ENCODE measurements around the gene TC2N. TPM values are rescaled to one million over a fixed set of nuclear protein-coding genes. Genes with fewer than 3 reads are reported as not detected.

The TC2N gene
- polyA plus RNA-seq, 3 donors: 0.24 to 0.55 TPM; not detected in 1

DNA sequence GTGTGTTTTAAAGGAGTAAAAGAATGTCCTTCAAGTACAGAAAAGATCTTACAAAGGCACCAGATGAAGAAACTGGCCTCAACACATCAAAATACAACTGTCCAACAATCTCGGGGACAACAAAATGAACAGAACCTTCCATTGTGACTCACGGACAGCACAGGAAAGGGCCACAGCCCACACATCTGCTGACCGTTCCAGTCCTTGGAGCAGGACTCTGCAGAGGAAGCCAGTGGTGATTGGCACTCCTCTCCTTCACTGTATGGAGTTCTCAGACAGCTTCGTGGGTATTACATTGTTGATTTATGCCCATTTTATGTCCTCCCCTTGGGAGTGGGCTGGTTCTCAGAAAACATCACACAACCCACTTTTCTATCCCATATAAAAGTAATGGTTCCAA, 32.5 kb upstream of the TC2N start:
- Histone ChIP-seq H3K9ac (ENCODE audit: insufficient read depth, low read length, poor library complexity, severe bottlenecking) (no peak overlapping the region), H3K79me2 (ENCODE audit: insufficient read depth, low read length) (no peaks in the 10 kb centered on the region), H3K4me3 (replicated peaks in 1 of 3; ENCODE audit: low read depth in 2 of 3, low read length in 3 of 3) (no peak overlapping the region), H3K27me3 (ENCODE audit: control insufficient read depth in 2 of 2, insufficient read depth in 2 of 2, low read length in 2 of 2) (no peaks in the 10 kb centered on the region), H3K9me3 (replicated peaks in 1 of 2; ENCODE audit: control insufficient read depth in 1 of 2, insufficient read depth in 1 of 2, low read length in 2 of 2) (no peaks in the 10 kb centered on the region), H3K4me2 (replicated peaks; ENCODE audit: extremely low read depth, low read length, poor library complexity, severe bottlenecking) (no peak overlapping the region), H4K20me1 (ENCODE audit: insufficient read depth, low read length) (no peaks in the 10 kb centered on the region), H3K27ac (ENCODE audit: low read depth in 1 of 2, low read length in 2 of 2) (no peak overlapping the region), H3K4me1 (ENCODE audit: control insufficient read depth in 1 of 2, insufficient read depth in 2 of 2, low read length in 2 of 2) (no peaks in the 10 kb centered on the region), H3K36me3 (replicated peaks in 1 of 2; ENCODE audit: control insufficient read depth in 1 of 2, insufficient read depth in 2 of 2, low read length in 2 of 2) (no peaks in the 10 kb centered on the region), H2AFZ (ENCODE audit: insufficient read depth, low read depth, low read length, poor library complexity, severe bottlenecking) (no peak overlapping the region)
- H3K9me3 Mint-ChIP-seq: no peaks in the 10 kb centered on the region
- no peak overlapping the region for H3K27ac Mint-ChIP-seq
- TF ChIP-seq, protein P1, sequence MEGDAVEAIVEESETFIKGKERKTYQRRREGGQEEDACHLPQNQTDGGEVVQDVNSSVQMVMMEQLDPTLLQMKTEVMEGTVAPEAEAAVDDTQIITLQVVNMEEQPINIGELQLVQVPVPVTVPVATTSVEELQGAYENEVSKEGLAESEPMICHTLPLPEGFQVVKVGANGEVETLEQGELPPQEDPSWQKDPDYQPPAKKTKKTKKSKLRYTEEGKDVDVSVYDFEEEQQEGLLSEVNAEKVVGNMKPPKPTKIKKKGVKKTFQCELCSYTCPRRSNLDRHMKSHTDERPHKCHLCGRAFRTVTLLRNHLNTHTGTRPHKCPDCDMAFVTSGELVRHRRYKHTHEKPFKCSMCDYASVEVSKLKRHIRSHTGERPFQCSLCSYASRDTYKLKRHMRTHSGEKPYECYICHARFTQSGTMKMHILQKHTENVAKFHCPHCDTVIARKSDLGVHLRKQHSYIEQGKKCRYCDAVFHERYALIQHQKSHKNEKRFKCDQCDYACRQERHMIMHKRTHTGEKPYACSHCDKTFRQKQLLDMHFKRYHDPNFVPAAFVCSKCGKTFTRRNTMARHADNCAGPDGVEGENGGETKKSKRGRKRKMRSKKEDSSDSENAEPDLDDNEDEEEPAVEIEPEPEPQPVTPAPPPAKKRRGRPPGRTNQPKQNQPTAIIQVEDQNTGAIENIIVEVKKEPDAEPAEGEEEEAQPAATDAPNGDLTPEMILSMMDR (IDR thresholded peaks at IDR 0.05): no peak
- no peaks in the 10 kb centered on the region for H3K27me3 Mint-ChIP-seq (ENCODE audit: low read depth in 3 of 3)
- no peak for DNase-seq
- intact Hi-C loops (cut with micrococcal nuclease): no loop called here
- no peaks in the 10 kb centered on the region for H3K4me1 Mint-ChIP-seq
- no peak overlapping the region for H3K4me3 Mint-ChIP-seq
- WGBS (ENCODE audit: insufficient coverage): 100% methylated on average over 3 of the region's 4 CpGs
- no peaks in the 10 kb centered on the region for H3K36me3 Mint-ChIP-seq

DNA sequence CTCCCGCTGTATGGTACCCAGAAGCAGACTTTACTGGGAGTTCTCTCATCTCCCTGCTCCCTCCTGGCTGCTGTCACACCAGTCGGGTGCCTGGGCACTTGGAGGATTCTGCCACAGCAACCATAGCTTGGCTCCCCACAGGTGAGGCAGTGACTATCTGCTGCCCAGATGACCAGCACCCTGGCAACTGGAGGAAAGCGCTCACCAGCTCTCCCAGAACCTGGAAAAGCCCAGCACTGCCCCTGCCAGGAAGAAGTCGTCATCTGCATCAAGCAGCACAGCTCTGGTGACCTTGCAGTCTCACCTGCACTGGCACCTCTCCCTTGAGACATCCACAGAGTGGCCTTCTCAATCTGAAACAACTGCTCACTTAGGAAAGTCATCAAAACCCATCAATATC, 31.9 kb upstream of the TC2N start:
- Mint-ChIP-seq H3K36me3 (no peaks in the 10 kb centered on the region), H3K4me1 (no peaks in the 10 kb centered on the region), H3K9me3 (no peaks in the 10 kb centered on the region), H3K4me3 (no peak overlapping the region), H3K27me3 (ENCODE audit: low read depth in 3 of 3) (no peaks in the 10 kb centered on the region), H3K27ac (no peak overlapping the region)
- H3K9ac ChIP-seq (ENCODE audit: insufficient read depth, low read length, poor library complexity, severe bottlenecking): no peak overlapping the region
- intact Hi-C loops (cut with micrococcal nuclease): no loop called here
- TF ChIP-seq, protein P1 (IDR thresholded peaks at IDR 0.05): no peak
- peaks cover 0 to 1% of the 10 kb centered on the region in 2 donors for H3K4me1 ChIP-seq (ENCODE audit: control insufficient read depth in 1 of 2, insufficient read depth in 2 of 2, low read length in 2 of 2)
- no peak overlapping the region for H2AFZ ChIP-seq (ENCODE audit: insufficient read depth, low read depth, low read length, poor library complexity, severe bottlenecking)
- H3K4me2 ChIP-seq (replicated peaks; ENCODE audit: extremely low read depth, low read length, poor library complexity, severe bottlenecking): no peak overlapping the region
- 97% methylated on average over 4 of the region's 4 CpGs for WGBS (ENCODE audit: insufficient coverage)
- H3K27ac ChIP-seq (ENCODE audit: low read depth in 1 of 2, low read length in 2 of 2): no peak overlapping the region
- no peaks in the 10 kb centered on the region for H3K9me3 ChIP-seq (replicated peaks in 1 of 2; ENCODE audit: control insufficient read depth in 1 of 2, insufficient read depth in 1 of 2, low read length in 2 of 2)
- no peak for DNase-seq
- H3K79me2 ChIP-seq (ENCODE audit: insufficient read depth, low read length): no peaks in the 10 kb centered on the region
- H3K36me3 ChIP-seq (replicated peaks in 1 of 2; ENCODE audit: control insufficient read depth in 1 of 2, insufficient read depth in 2 of 2, low read length in 2 of 2): no peaks in the 10 kb centered on the region
- no peaks in the 10 kb centered on the region for H3K27me3 ChIP-seq (ENCODE audit: control insufficient read depth in 2 of 2, insufficient read depth in 2 of 2, low read length in 2 of 2)
- no peaks in the 10 kb centered on the region for H4K20me1 ChIP-seq (ENCODE audit: insufficient read depth, low read length)
- no peak overlapping the region for H3K4me3 ChIP-seq (replicated peaks in 1 of 3; ENCODE audit: low read depth in 2 of 3, low read length in 3 of 3)
